ENCODE results near the gene ZNF213. TPM values are rescaled to one million over a fixed set of nuclear protein-coding genes. Genes with fewer than 3 reads are reported as not detected.

The ZNF213 gene
- total RNA-seq, 1 donor from 2014 or later = 10.8 TPM

- Mint-ChIP-seq H3K36me3 (ENCODE audit: low read depth) (no peaks in the 10 kb centered on the region), H3K27me3 (ENCODE audit: low read depth) (no peaks in the 10 kb centered on the region), H3K27ac (ENCODE audit: unreplicated experiment) (peak overlapping the region; percentile 97), H3K9me3 (ENCODE audit: low read depth) (no peaks in the 10 kb centered on the region), H3K4me3 (ENCODE audit: unreplicated experiment) (peak overlapping the region; percentile 90), H3K4me1 (ENCODE audit: low read depth) (peaks cover 20% of the 10 kb centered on the region)
- peak; percentile 32 for TF ChIP-seq CTCF (IDR thresholded peaks at IDR 0.05)
- DNase-seq (ENCODE audit: low spot score) = no peak
Measured at GRCh38 chr16:3158510-3159314, 23.9 kb downstream of the ZNF213 start.

- H3K4me1 Mint-ChIP-seq (ENCODE audit: low read depth) = peaks cover 26% of the 10 kb centered on the region
Measured at GRCh38 chr16:3161235-3162018, 26.6 kb downstream of the ZNF213 start.

GRCh38 chr16:3164121-3164991 lies 29.5 kb downstream of the ZNF213 start:
- H3K27me3 Mint-ChIP-seq (ENCODE audit: low read depth) = no peaks in the 10 kb centered on the region
- H3K36me3 Mint-ChIP-seq (ENCODE audit: low read depth) = no peaks in the 10 kb centered on the region
- no peak for DNase-seq (ENCODE audit: low spot score)
- peaks cover 9% of the 10 kb centered on the region for H3K4me1 Mint-ChIP-seq (ENCODE audit: low read depth)
- no peak for TF ChIP-seq CTCF (IDR thresholded peaks at IDR 0.05)
- no peak overlapping the region for H3K4me3 Mint-ChIP-seq (ENCODE audit: unreplicated experiment)
- H3K27ac Mint-ChIP-seq (ENCODE audit: unreplicated experiment) = no peak overlapping the region
- no peaks in the 10 kb centered on the region for H3K9me3 Mint-ChIP-seq (ENCODE audit: low read depth)

More at GRCh38 chr16:3161235-3162018, 26.6 kb downstream of the ZNF213 start:
- no peak overlapping the region for H3K4me3 Mint-ChIP-seq (ENCODE audit: unreplicated experiment)
- no peak for DNase-seq (ENCODE audit: low spot score)
- H3K27me3 Mint-ChIP-seq (ENCODE audit: low read depth) = no peaks in the 10 kb centered on the region
- H3K9me3 Mint-ChIP-seq (ENCODE audit: low read depth) = no peaks in the 10 kb centered on the region
- no peak overlapping the region for H3K27ac Mint-ChIP-seq (ENCODE audit: unreplicated experiment)
- H3K36me3 Mint-ChIP-seq (ENCODE audit: low read depth) = no peaks in the 10 kb centered on the region
- no peak for TF ChIP-seq CTCF (IDR thresholded peaks at IDR 0.05)

GRCh38 chr16:3165111-3165822 lies 30.4 kb downstream of the ZNF213 start:
- Mint-ChIP-seq H3K9me3 (ENCODE audit: low read depth) (no peaks in the 10 kb centered on the region), H3K36me3 (ENCODE audit: low read depth) (no peaks in the 10 kb centered on the region), H3K27ac (ENCODE audit: unreplicated experiment) (peak overlapping the region; percentile 24), H3K4me1 (ENCODE audit: low read depth) (peaks cover 6% of the 10 kb centered on the region), H3K27me3 (ENCODE audit: low read depth) (no peaks in the 10 kb centered on the region), H3K4me3 (ENCODE audit: unreplicated experiment) (no peak overlapping the region)
- TF ChIP-seq CTCF (IDR thresholded peaks at IDR 0.05) = no peak
- DNase-seq (ENCODE audit: low spot score) = no peak

All from chondrocyte (in vitro differentiated cells).